H4 (cell line): ENCODE measurements around the gene ZNF19. TPM values are rescaled to one million over a fixed set of nuclear protein-coding genes. Genes with fewer than 3 reads are reported as not detected.

ENCODE experiments used
- DNase-seq: peaks from one replicate; pipeline ENCODE4 v3.0.0-alpha.2; 2015; ENCODE audit warnings: low spot score
- total RNA-seq: library from RNA; depleted of rRNA; stranded (reverse); fragments of >200 nt; shearing (Covaris generic); gene quantifications from 2 replicates; pipeline ENCODE4 v1.2.3, GENCODE V29; 2014

The ZNF19 gene
- total RNA-seq, 1 experiment from 2014 or later = 3.3 TPM

GRCh38 chr16:71490361-71490760, 1.2 kb upstream of the ZNF19 start:
- DNase-seq = no peak

GRCh38 chr16:71484006-71484893, 4.9 kb downstream of the ZNF19 start:
- DNase-seq = peak; percentile 89

- DNase-seq = no peak
These were observed 6.6 kb downstream of the ZNF19 start for GRCh38 chr16:71482569-71482968.

GRCh38 chr16:71480956-71481355, 8.2 kb downstream of the ZNF19 start:
- DNase-seq = no peak

- DNase-seq = peak; percentile 10
These were observed 9.7 kb downstream of the ZNF19 start for GRCh38 chr16:71479420-71479819.

- no peak for DNase-seq
These were observed 12.5 kb downstream of the ZNF19 start for GRCh38 chr16:71476457-71477124.

GRCh38 chr16:71474864-71475263, 14.3 kb downstream of the ZNF19 start:
- DNase-seq = no peak

- DNase-seq = no peak
These were observed 15.2 kb downstream of the ZNF19 start for GRCh38 chr16:71473891-71474290.

- no peak for DNase-seq
These were observed 16.2 kb downstream of the ZNF19 start for GRCh38 chr16:71472931-71473330.

- DNase-seq = no peak
These were observed 17.1 kb downstream of the ZNF19 start for GRCh38 chr16:71472051-71472450.

GRCh38 chr16:71467810-71468209, 21.3 kb downstream of the ZNF19 start:
- peak; percentile 10 for DNase-seq

- DNase-seq = no peak
These were observed 24.9 kb downstream of the ZNF19 start for GRCh38 chr16:71464231-71464630.

GRCh38 chr16:71461686-71462648, 27.2 kb downstream of the ZNF19 start, which contains the start of gene ZNF23:
TSS of gene ZNF23 (minus strand) at chr16:71462247. CDS start at chr16:71456796, 5,451 bp downstream.
- peak; percentile 63 for DNase-seq

GRCh38 chr16:71460941-71461340, 28.2 kb downstream of the ZNF19 start:
- no peak for DNase-seq

GRCh38 chr16:71460236-71460635, 28.9 kb downstream of the ZNF19 start:
- DNase-seq = no peak

- DNase-seq = no peak
These were observed 29.6 kb downstream of the ZNF19 start for GRCh38 chr16:71459510-71459909.

GRCh38 chr16:71456801-71457200, 32.3 kb downstream of the ZNF19 start:
- no peak for DNase-seq

- DNase-seq = no peak
These were observed 36.1 kb downstream of the ZNF19 start for GRCh38 chr16:71453036-71453435.

- no peak for DNase-seq
These were observed 40.1 kb downstream of the ZNF19 start for GRCh38 chr16:71449020-71449419.

GRCh38 chr16:71448274-71448866, 40.8 kb downstream of the ZNF19 start:
- DNase-seq = no peak

- no peak for DNase-seq
These were observed 45.4 kb downstream of the ZNF19 start for GRCh38 chr16:71443714-71444113.
